K562 (cell line): ENCODE results near the gene CAST. TPM values are rescaled to one million over a fixed set of nuclear protein-coding genes. Genes with fewer than 3 reads are reported as not detected.
A peak's percentile ranks its signal among the peaks of the same experiment; 100 is the strongest.

Source experiments
- ATAC-seq: fragments of 200-7000 bp; cut with Tn5 transposase; 3 replicates; pipeline ENCODE4 v1.9.1; 2020; ENCODE audit warnings: moderate library complexity
- BruUV-seq: library from RNA; stranded (reverse); fragments of 400-500 nt; replicated peaks from 2 replicates; lab custom pipeline; 2021; lab: Mats Ljungman, UMichigan
- CTCF ChIA-PET: fragments of 300-600 bp; formaldehyde crosslinking; extraction: SDS; loops from one replicate; lab custom pipeline; 2021; ENCODE audit warnings: low intra/inter-chr PET ratio; lab: Yijun Ruan, JAX
- POLR2A ChIA-PET: fragments of 300-600, 350-650 bp; sonication (Branson Sonifier 250); formaldehyde crosslinking; extraction: SDS; loops from one replicate; lab custom pipeline; 2021; ENCODE audit warnings: antibody characterized with exemption, inconsistent platforms; lab: Yijun Ruan, JAX
- DNase-seq, 4 experiments: peaks; one replicate each; pipeline versions ENCODE4 v3.0.0 to v3.0.0-alpha.2; 2011 to 2018; ENCODE audit warnings: low spot score in 3 of 4, mixed read lengths in 3 of 4; ENCODE audit errors: extremely low read depth in 1 of 4
- FAIRE-seq: peaks from 2 replicates; lab custom pipeline; 2011; peaks lifted over from hg19 to GRCh38; lab: Jason Lieb, UNC
- H2AFZ ChIP-seq: 2 replicates; pipeline ENCODE4 v1.6.0; 2011; ENCODE audit warnings: low read depth, low read length, control low read depth, inconsistent platforms
- H3K27ac ChIP-seq: fragments of 200-600 bp; 3 replicates; pipeline ENCODE4 v1.8.0; 2011; ENCODE audit warnings: low read depth, mild to moderate bottlenecking, control low read depth, inconsistent platforms, low read length, moderate library complexity, mixed read lengths; ENCODE audit errors: extremely low read depth
- H3K27me3 ChIP-seq, 2 experiments: fragments of 300-600 bp in 1 of 2; 2 replicates in 1 of 2; 3 replicates in 1 of 2; pipeline versions ENCODE4 v1.6.0 to v1.8.0; 2011; ENCODE audit warnings: inconsistent platforms in 2 of 2, low read length in 2 of 2, mild to moderate bottlenecking in 1 of 2, mixed read lengths in 1 of 2, moderate library complexity in 1 of 2; ENCODE audit not compliant: control insufficient read depth in 2 of 2, insufficient read depth in 2 of 2
- H3K36me3 ChIP-seq: fragments of 300-600 bp; 3 replicates; pipeline ENCODE4 v1.8.0; 2011; ENCODE audit warnings: mild to moderate bottlenecking, low read length, inconsistent platforms; ENCODE audit not compliant: control insufficient read depth, insufficient read depth
- H3K4me1 ChIP-seq, 2 experiments: fragments of 200-600 bp in 1 of 2; replicated peaks in 1 of 2; 2 replicates in 1 of 2; 3 replicates in 1 of 2; pipeline versions ENCODE4 v1.5.1 to v1.8.0; 2011; ENCODE audit warnings: inconsistent platforms in 2 of 2, low read length in 2 of 2, mild to moderate bottlenecking in 1 of 2, mixed read lengths in 1 of 2, moderate library complexity in 1 of 2; ENCODE audit not compliant: control insufficient read depth in 2 of 2, insufficient read depth in 2 of 2
- H3K4me2 ChIP-seq: 2 replicates; pipeline ENCODE4 v1.6.1; 2011; ENCODE audit warnings: low read length, control low read depth, inconsistent platforms, mixed read lengths; ENCODE audit not compliant: insufficient read depth
- H3K4me3 ChIP-seq: fragments of 200-600 bp; sonication (generic), shearing (Covaris generic); 2 replicates; pipeline ENCODE4 v1.5.1; 2016; ENCODE audit warnings: control low read depth, inconsistent platforms
- H3K79me2 ChIP-seq: fragments of 200-600 bp; 3 replicates; pipeline ENCODE4 v1.8.0; 2011; ENCODE audit warnings: low read length, inconsistent platforms; ENCODE audit not compliant: control insufficient read depth, insufficient read depth
- H3K9ac ChIP-seq, 2 experiments: 2 replicates each; pipeline versions ENCODE4 v1.6.0 to v1.6.1; 2011; ENCODE audit warnings: low read depth in 2 of 2, low read length in 2 of 2, control low read depth in 1 of 2, inconsistent platforms in 1 of 2, mild to moderate bottlenecking in 1 of 2, mixed read lengths in 1 of 2; ENCODE audit not compliant: insufficient read depth in 1 of 2
- H3K9me1 ChIP-seq: one replicate; pipeline ENCODE4 v1.6.0; 2011; ENCODE audit warnings: inconsistent platforms, mild to moderate bottlenecking, low read length, moderate library complexity; ENCODE audit not compliant: control insufficient read depth, insufficient read depth
- H3K9me3 ChIP-seq: replicated peaks from 2 replicates; pipeline ENCODE4 v1.5.1; 2011; ENCODE audit warnings: low read depth, low read length, inconsistent platforms; ENCODE audit not compliant: control insufficient read depth, insufficient read depth
- H4K20me1 ChIP-seq: replicated peaks from 2 replicates; pipeline ENCODE4 v1.6.1; 2011; ENCODE audit warnings: low read length, inconsistent platforms, mixed read lengths; ENCODE audit not compliant: control insufficient read depth, insufficient read depth
- ILK ChIP-seq: fragments of 450-650 bp; IDR thresholded peaks from 2 replicates; pipeline ENCODE4 v1.6.1; 2016; ENCODE audit warnings: missing genetic modification characterization, low read depth, mild to moderate bottlenecking, missing compliant biosample characterization, moderate library complexity, borderline replicate concordance
- PBX2 ChIP-seq, 2 experiments: IDR thresholded peaks in 1 of 2; conservative IDR thresholded peaks in 1 of 2; 2 replicates each; pipeline ENCODE4 v1.6.1; 2016; ENCODE audit warnings: low read depth in 2 of 2, mild to moderate bottlenecking in 1 of 2, missing compliant biosample characterization in 1 of 2, missing genetic modification characterization in 1 of 2, moderate library complexity in 1 of 2
- POLR2B ChIP-seq: fragments of 450-650 bp; IDR thresholded peaks from 2 replicates; pipeline ENCODE4 v1.6.1; 2018; ENCODE audit warnings: low read depth; ENCODE audit not compliant: partially characterized antibody
- PREB ChIP-seq: sonication (generic); formaldehyde crosslinking; IDR thresholded peaks from 2 replicates; pipeline ENCODE4 v1.8.1; 2023; ENCODE audit warnings: mild to moderate bottlenecking, missing genetic modification reagents
- THRA ChIP-seq: fragments of 450-650 bp; IDR thresholded peaks from 2 replicates; pipeline ENCODE4 v1.6.1; 2017; ENCODE audit warnings: mild to moderate bottlenecking, moderate library complexity
- WGBS: fragments of 100-300 bp; shearing (Covaris generic); methylation state at CpG from one replicate; pipeline ENCODE4 v1.1.6; 2016; ENCODE audit warnings: low coverage, mixed read lengths; ENCODE audit not compliant: insufficient coverage; ENCODE audit errors: missing lambda C conversion rate; 5-methylcytosine and 5-hydroxymethylcytosine counted together
- in situ Hi-C: fragments of 300-500 bp; cut with MboI; formaldehyde crosslinking; loops from 4 replicates; pipeline ENCODE4 v1.15.0; 2018; ENCODE audit warnings: inconsistent platforms, mixed read lengths
- intact Hi-C: fragments of 100-400 bp; cut with micrococcal nuclease; formaldehyde crosslinking; loops from 2 replicates; pipeline ENCODE4 v1.14.2; 2022
- polyA plus RNA-seq, 8 experiments: library from polyadenylated mRNA; depleted of rRNA in 4 of 8; stranded (reverse) in 5 of 8; unstranded in 3 of 8; fragments of >200 nt; fragmentation: Nextera tagmentation in 2 of 8; fragmentation: Illumina TruSeq in 1 of 8; extraction: Ambion mirVana in 2 of 8; extraction: Trizol in 1 of 8; gene quantifications; 2 replicates each; pipeline versions ENCODE4 v1.2.1 to v1.2.3, GENCODE V29; 2011 to 2014; ENCODE audit warnings: inconsistent platforms in 1 of 8, missing spikeins in 1 of 8
- total RNA-seq, 7 experiments: library from RNA; depleted of rRNA in 6 of 7; stranded (reverse); fragments of >200 nt in 6 of 7; fragmentation: Illumina TruSeq in 2 of 7; extraction: Trizol in 2 of 7; gene quantifications; 2 replicates each; pipeline versions ENCODE4 v1.2.1 to v1.2.3, GENCODE V29; 2011 to 2021; ENCODE audit warnings: low replicate concordance in 1 of 7

CAST gene
- total and polyA plus RNA-seq, 9 of the 15 experiments (the other 6 are each of a cell fraction or from before 2014, with no cell fraction given) = 55.5 to 136 (median 86.1) TPM

- no TSS peak for BruUV-seq
- CTCF ChIA-PET = no interaction called here
- Histone ChIP-seq H3K4me2 (no peak overlapping the region), H2AFZ (no peak overlapping the region), H3K4me1 (no peaks in the 10 kb centered on the region), H3K9me1 (no peaks in the 10 kb centered on the region), H3K9me3 (no peaks in the 10 kb centered on the region), H3K36me3 (no peaks in the 10 kb centered on the region), H3K79me2 (no peaks in the 10 kb centered on the region), H3K9ac (no peak overlapping the region), H3K27me3 (peaks cover 3 to 9% of the 10 kb centered on the region in 2 experiments; a peak in 2 of 5 replicates), H3K27ac (no peak overlapping the region), H3K4me3 (no peak overlapping the region), H4K20me1 (no peaks in the 10 kb centered on the region)
- WGBS = 0% methylated on average over 2 of the region's 2 CpGs
- no peak for TF ChIP-seq POLR2B
- POLR2A ChIA-PET = interaction anchor here (1.1 kb wide), 1 partner anchor 10 kb away, joined by 5 read pairs; no protein-coding TSS in a partner anchor
- ATAC-seq (no peak), DNase-seq (no peak), FAIRE-seq (no peak)
- in situ Hi-C loops (no loop called here), intact Hi-C loops (no loop called here)
Observed at GRCh38 chr5:96668725-96669124, 6.5 kb downstream of the CAST start.

- in situ Hi-C loops (no loop called here), intact Hi-C loops (no loop called here)
- no peaks in the 10 kb centered on the region for H4K20me1 ChIP-seq
- H3K36me3 ChIP-seq = no peaks in the 10 kb centered on the region
- no peaks in the 10 kb centered on the region for H3K9me3 ChIP-seq
- ChIA-PET POLR2A (interaction anchor here (0.7 to 1.1 kb wide), 2 partner anchors 45 to 141 kb away, joined by 3 to 4 read pairs; no protein-coding TSS in a partner anchor), CTCF (no interaction called here)
- H3K27me3 ChIP-seq = peaks cover 3 to 9% of the 10 kb centered on the region in 2 experiments; a peak in 2 of 5 replicates
- BruUV-seq = no TSS peak
- FAIRE-seq (peak; percentile 23), ATAC-seq (no peak), DNase-seq (no peak)
- no peak overlapping the region for H2AFZ ChIP-seq
- no peak overlapping the region for H3K4me2 ChIP-seq
- H3K9me1 ChIP-seq = no peaks in the 10 kb centered on the region
- no peak overlapping the region for H3K4me3 ChIP-seq
- no peaks in the 10 kb centered on the region for H3K79me2 ChIP-seq
- WGBS = 0% methylated on average over 3 of the region's 3 CpGs
- no peak overlapping the region for H3K9ac ChIP-seq
- no peaks in the 10 kb centered on the region for H3K4me1 ChIP-seq
- H3K27ac ChIP-seq = no peak overlapping the region
- no peak for TF ChIP-seq THRA
- no peak for TF ChIP-seq PBX2 (CRISPR knock-in tag; IDR thresholded peaks at IDR 0.05; ENCODE audit: low read depth)
- no peak for TF ChIP-seq PBX2 (tag; conservative IDR thresholded peaks at IDR 0.05; ENCODE audit: low read depth)
- no peak for TF ChIP-seq ILK
- TF ChIP-seq PREB (CRISPR knock-in tag) = no peak
Observed at GRCh38 chr5:96669909-96670308, 7.7 kb downstream of the CAST start.
